GM18511 (cell line): ENCODE data around the gene METTL15.
"Not testable (repeated sequence)": the region's sequence is repeated elsewhere in the genome, so short reads cannot be mapped to it uniquely, and the experiment has no call there.

Source experiments
- ATAC-seq: cut with Tn5 transposase; IDR thresholded peaks from one replicate; pipeline ENCODE4 v1.9.1; 2021; ENCODE audit warnings: mild to moderate bottlenecking, moderate library complexity; ENCODE audit not compliant: unreplicated experiment

Gene METTL15, protein sequence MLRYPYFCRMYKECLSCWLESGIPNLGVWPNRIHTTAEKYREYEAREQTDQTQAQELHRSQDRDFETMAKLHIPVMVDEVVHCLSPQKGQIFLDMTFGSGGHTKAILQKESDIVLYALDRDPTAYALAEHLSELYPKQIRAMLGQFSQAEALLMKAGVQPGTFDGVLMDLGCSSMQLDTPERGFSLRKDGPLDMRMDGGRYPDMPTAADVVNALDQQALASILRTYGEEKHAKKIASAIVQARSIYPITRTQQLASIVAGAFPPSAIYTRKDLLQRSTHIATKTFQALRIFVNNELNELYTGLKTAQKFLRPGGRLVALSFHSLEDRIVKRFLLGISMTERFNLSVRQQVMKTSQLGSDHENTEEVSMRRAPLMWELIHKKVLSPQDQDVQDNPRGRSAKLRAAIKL

DNA sequence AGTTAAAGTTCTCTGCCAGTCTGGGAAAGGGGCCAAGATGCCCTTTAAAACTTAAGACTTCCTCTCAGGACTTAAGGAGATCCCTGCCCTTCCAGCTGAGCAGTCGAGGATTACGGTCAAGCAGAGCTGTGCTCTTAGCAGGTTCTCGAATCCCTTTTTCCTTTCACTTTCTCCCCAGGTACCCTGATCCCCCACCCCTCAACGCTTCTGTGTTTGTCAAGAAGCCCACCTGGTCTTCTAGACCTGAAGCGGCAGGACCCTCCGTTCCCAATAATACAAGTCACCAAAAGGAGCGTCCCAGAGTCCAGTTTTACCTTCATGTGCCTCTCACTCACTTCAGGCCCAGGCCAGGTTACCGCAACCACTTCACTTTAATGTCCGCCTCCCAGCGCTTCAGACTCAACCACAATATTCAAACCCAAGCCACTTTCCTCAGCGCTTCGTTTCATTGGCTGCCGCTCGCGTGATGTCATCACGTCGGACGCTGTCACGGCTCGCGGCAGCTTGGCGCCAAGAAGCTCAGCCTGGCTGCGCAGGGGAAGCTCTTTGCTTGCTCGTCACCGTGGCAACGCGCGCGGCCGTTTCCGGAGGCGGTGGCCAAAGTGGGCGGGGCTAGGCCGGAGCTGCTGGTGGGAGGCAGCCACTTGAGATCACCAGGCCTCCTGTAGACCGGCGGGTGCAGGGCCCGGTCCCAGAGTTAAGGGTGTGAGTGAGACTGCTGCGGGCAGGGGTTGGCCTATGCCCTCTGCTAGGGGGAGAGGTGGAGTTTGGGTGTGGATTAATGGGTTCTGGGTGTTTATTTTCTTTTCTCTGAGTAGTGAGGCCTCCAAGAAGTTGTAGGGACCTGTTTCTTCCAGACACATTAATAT is at the start of gene METTL15, which contains the start of gene KIF18A:
METTL15 (plus strand) TSS at position 639 of the 869 bp plus-strand sequence. CDS start 4,947 bp downstream, outside the sequence.
KIF18A (minus strand) TSS at position 407 of the 869 bp plus-strand sequence. CDS start 10,209 bp downstream, outside the sequence.
- peak; percentile 93 for ATAC-seq

DNA sequence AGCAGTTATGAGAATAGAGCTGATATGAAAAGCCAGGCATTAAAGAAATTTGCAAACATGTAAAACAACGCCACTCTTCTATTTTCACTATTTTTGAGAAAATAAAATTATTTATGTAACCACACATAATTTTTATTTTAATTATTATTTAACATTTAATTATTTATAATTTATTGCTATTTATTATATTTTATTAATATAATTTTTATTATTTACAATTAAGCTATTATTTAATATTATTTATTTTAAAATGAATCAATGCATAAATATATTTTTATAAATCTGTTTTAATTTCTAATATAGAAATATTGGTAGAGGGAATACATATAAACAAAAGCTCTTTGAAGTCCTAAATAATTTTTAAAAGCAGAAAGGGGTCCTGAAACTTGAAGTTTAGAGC is 36.9 kb upstream of the METTL15 start:
- ATAC-seq, result no peak

GRCh38 chr11:28072321-28072720 is 35.9 kb upstream of the METTL15 start:
- ATAC-seq, result no peak

DNA sequence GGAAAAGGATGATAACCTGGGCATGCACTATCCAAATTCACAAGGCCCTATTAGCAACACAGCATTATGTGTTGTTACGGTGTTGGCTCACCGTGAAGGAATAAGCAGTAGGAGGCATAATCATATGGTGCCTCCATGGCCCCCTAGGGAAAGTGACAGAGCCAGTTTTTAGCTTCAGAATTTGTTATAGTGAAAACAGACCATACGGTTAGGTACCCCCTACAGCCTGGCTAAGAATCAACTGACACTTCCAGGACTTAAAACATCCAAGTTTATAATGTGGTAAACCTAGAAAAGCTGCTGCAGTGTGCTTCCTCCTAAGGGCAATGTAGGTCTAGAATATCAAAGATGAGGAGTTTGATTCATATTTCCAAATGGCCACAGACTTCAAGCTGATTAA is 30.7 kb upstream of the METTL15 start:
- no peak for ATAC-seq

DNA sequence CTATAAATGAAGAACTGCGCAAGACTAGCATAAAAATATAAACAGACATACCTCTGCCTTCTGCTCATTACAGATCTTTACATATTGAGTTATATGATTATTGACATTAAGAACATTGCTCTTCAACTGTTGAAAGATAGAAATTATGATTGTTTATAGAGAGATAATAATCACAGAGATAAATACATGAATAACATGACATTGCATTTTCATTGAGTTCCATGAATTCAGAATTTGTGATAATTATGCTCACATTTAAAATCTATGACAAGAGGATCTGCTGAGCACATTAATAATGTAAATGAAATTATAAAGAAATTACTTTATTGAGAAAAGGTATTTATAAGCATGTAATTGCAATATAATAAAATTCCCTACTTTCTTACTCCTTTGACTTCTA is 25.1 kb upstream of the METTL15 start:
- no peak for ATAC-seq

GRCh38 chr11:28086569-28086968 is 21.6 kb upstream of the METTL15 start:
- ATAC-seq, result no peak

GRCh38 chr11:28087192-28087591 is 21.0 kb upstream of the METTL15 start:
- ATAC-seq, result not testable (repeated sequence)

DNA sequence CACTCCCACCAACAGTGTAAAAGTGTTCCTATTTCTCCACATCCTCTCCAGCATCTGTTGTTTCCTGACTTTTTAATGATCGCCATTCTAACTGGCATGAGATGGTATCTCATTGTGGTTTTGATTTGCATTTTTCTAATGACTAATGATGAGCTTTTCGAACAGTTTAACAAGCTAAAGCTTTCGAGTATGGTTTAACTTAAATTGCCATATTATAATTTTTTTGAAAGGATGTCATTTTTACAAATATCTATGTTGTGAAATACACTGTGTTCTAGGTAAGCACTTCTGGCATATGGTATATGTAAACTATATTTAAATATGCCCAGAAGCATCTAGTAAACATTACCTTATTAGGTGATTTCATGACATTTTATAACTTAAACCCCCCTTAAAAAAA is 20.5 kb upstream of the METTL15 start:
- ATAC-seq, result not testable (repeated sequence)

GRCh38 chr11:28089378-28089777 is 18.8 kb upstream of the METTL15 start:
- ATAC-seq, result no peak

DNA sequence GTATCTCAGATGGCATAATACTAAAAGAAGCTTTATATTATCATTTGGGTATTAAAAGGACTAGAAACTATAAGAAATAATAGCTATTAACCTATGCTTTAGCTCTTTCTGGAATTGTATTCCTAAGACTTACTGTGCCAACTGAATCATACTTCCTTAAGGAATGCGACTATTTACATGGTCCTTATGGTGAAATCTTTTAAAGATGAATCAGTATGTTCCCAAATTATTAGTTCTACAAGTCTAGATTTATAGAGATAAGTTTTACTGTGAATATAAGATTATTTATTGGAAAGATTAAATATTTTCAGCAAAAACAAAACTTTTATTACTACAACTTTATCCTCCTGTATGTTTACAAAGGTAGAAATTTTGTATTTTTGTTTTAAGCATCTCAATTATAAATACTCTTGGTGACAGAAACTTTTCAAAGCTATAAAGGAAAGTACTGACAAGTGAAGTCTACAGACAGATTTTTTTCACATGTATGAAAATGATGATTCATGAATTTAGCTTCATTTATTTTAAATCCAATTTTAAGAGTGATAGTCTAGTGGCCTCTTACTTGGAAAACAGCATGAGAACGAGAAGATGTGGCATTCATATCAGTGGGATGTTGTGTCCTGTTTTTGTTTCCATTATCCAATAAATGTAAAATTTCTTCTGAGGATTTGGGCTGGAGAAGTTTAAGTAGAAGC is 18.0 kb upstream of the METTL15 start:
- no peak for ATAC-seq

DNA sequence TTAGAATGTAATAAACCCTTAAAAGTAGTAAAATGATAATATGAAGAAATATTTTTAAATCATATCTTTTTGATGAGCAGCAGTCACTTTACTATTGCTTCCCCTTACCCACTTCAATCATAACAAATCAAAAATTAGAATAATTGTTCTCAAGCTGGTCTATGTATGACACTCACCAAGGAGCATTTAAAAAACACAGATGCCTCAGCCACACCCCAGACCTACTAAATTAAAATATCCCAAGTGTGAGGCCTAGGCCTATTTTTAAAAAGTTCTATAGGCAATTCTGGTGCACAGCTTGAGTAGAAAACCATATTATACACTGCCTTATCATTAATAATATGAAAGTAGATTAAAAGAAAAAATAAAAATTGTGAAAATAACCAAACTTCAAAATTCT is 15.4 kb upstream of the METTL15 start:
- no peak for ATAC-seq

- no peak for ATAC-seq
Observed at GRCh38 chr11:28098257-28098656, 9.9 kb upstream of the METTL15 start.

GRCh38 chr11:28099715-28100114 is 8.5 kb upstream of the METTL15 start:
- no peak for ATAC-seq

DNA sequence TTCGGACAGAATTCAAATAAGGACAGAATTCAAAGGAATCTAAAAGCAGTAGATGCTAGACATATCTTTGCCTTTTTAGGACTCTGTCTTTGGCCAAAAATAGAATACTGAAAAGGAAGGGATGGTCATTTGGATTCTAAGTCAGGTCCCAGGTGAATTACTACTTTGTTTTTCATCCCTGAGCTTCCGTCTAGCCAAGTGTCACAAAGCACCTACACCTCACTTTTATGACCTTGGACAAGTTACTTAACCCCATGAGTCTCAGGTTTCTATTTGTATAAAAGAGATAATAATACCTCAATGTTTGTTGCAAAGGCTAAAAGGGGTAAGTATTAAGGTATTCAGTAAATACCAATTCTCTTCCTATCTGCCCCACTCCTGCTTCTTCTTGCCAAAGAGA is 7.5 kb upstream of the METTL15 start:
- no peak for ATAC-seq

- ATAC-seq, result not testable (repeated sequence)
Observed at GRCh38 chr11:28102300-28102699, 5.9 kb upstream of the METTL15 start.

GRCh38 chr11:28104425-28104824 is 3.8 kb upstream of the METTL15 start:
- no peak for ATAC-seq

GRCh38 chr11:28104984-28105383 is 3.2 kb upstream of the METTL15 start:
- ATAC-seq, result no peak

DNA sequence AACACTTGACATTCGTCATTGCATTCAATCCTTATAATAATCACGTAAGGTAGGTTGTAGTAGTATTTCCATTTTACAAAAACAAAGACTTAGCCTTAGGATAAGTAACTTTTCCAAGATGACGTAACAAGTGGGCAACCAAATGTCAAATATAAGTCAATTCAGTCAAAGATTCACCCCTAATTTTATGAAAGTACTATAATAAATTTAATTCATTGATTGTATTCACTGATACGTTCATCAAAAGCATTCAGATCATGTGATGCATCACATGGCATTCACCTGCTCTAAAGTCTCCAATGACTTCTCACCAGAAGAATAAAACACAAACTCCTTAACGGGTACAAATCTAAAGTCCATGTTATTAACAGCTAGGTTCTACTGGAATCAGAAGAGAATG is 2.3 kb upstream of the METTL15 start:
- ATAC-seq, result no peak

GRCh38 chr11:28106353-28107043 is 1.7 kb upstream of the METTL15 start:
- ATAC-seq, result no peak

GRCh38 chr11:28107191-28107749 is 918 bp upstream of the METTL15 start:
- ATAC-seq, result peak; percentile 1
